T1000 (cell line): ENCODE data around the gene AAK1.
"Not testable (repeated sequence)": the region's sequence is repeated elsewhere in the genome, so short reads cannot be mapped to it uniquely, and the experiment has no call there.

Source experiments
- DNase-seq: peaks from one replicate; lab custom pipeline; 2025; ENCODE audit warnings: mixed read lengths; lab: John Stamatoyannopoulos, UW

AAK1 gene

DNA sequence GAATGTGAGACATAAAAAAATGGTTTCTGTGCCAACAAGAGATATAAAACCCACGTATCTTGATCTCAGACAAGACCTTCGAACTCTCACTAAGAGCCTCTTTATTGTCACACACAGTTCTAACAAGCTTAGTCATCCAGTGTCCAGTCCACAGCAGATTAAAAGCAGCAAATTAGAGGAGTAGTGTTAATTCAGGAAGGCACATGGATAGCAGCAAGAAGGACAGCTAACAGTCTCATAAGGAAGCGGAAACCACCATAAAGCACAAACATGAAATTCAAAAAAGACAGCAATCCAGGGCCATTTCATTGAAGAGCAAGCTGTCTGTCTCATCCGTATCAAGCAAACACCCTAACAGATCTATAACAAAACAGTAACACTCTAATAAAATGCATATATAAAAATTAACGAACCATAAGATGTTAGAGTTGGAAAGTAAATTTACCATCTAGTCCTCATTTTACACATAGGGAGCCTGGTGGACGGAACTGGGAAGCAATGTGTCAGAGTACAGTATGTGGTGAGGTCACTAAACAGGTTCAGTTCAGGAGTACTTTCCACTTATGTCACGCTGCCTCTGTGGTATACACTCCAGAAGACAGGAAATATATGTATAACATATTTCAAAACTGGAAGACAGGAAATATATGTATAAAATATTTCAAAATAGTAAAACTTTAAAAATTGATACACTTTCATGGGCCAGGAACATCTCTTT is 18.3 kb downstream of the AAK1 start:
- no peak for DNase-seq

DNA sequence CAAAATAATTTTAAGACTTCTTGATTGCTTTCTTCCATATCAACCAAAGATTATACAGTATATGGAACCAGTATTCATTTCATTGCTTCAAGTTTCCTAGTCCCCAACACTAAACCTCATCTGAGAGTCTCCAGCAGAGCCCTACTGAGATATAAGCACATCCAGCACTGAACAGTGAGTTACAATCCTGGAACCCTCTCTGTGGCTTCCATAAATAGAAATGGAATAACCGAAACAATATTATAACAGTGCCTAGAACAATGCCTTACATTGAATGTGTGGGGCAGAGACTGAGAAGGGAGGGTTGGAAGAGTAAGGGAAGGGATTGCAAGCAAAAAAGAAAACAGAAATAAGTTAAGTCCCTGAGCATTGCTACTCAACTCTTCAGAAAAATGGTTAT is 18.9 kb downstream of the AAK1 start:
- DNase-seq, result no peak

DNA sequence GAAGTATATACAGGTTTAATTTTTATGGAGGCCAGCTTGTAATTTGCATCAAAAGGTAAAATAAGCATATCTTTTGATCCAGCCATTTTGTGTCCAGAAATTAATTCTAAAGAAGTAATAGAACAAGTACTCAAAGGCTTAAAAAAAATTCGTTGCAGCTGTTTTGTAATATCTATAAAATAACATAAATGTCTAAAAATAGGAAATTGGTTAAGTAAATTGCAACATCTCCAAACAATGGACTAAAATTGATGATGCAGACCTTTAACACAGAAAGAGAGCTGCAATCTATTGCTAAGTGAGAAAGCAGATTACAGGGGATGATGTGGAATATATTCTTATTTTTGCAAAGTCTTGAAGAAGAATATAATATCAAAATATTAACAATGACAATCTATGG is 19.4 kb downstream of the AAK1 start:
- no peak for DNase-seq

DNA sequence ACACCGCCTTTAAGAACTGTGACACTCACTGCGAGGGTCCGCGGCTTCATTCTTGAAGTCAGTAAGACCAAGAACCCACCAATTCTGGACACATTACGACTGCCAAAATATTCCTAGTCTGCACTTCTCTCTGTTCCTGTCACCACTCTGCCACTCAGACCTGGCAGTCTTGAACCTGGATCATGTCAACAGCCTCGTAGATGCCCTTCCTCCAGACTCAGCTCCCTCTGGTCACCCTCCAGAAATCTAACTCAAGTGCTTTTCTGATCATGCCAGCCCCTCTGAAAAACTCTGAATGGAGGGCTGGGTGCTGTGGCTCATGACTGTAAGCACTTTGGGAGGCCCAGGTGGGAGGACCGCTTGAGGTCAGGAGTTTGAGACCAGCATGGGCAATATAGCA is 20.3 kb downstream of the AAK1 start:
- DNase-seq, result no peak

DNA sequence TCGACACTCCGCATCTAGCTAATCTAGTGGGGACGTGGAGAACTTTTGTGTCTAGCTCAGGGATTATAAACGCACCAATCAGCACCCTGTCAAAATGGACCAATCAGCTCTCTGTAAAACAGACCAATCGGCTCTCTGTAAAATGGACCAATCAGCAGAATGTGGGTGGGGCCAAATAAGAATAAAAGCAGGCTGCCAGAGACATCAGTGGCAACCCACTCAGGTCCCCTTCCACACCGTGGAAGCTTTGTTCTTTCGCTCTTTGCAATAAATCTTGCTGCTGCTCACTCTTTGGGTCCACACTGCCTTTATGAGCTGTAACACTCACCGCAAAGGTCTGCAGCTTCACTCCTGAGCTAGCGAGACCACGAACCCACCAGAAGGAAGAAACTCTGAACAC is 20.7 kb downstream of the AAK1 start:
- not testable (repeated sequence) for DNase-seq

DNA sequence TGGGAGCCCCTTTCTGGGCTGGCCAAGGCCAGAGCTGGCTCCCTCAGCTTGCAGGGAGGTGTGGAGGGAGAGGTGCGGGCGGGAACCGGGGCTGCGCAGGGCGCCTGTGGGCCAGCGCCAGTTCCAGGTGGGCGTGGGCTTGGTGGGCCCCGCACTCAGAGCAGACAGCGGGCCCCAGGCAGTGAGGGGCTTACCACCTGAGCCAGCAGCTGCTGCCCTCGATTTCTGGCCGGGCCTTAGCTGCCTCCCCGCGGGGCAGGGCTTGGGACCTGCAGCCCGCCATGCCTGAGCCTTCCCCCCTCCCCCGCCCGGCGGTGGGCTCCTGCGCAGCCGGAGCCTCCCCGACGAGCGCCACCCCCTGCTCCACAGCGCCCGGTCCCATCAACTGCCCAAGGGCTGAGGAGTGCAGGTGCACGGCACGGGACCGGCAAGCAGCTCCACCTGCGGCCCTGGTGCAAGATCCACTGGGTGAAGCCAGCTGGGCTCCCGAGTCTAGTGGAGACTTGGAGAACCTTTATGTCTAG is 21.5 kb downstream of the AAK1 start:
- not testable (repeated sequence) for DNase-seq

DNA sequence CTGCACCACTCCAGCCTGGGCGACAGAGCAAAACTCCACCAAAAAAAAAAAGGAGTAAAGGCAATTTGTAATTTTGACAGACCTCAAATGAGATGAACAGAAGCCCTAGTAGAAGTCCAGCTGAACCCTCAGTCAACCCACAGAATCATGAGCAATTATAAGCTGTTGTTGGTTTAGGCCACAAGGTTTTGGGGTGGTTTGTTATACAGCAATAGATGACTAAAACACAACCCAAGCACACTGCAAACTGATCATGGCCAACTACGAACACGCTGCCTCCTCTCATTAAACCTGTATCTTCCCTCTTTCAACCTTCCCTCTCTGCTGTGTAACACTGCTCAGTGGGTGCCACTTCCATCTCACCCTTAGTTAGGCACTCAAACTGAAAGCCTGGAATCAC is 22.1 kb downstream of the AAK1 start:
- DNase-seq, result no peak

DNA sequence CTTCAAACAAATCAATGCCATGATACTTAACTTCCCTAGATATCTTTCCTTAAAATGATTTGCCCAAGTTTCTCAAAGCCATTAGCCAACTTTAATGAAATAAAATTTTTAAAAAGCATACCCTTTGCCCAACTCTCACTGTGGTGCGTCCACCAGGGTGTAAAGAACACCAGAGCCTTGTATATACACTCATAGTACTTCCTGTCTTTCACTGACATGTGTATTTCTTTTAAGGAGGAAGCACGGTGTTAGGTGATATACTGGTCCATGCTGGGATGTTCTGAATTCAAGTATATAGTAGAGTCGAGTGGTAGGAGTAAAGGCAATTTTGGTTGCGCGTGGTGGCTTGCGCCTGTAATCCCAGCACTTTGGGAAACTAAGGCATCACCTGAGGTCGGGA is 22.7 kb downstream of the AAK1 start:
- DNase-seq, result no peak

DNA sequence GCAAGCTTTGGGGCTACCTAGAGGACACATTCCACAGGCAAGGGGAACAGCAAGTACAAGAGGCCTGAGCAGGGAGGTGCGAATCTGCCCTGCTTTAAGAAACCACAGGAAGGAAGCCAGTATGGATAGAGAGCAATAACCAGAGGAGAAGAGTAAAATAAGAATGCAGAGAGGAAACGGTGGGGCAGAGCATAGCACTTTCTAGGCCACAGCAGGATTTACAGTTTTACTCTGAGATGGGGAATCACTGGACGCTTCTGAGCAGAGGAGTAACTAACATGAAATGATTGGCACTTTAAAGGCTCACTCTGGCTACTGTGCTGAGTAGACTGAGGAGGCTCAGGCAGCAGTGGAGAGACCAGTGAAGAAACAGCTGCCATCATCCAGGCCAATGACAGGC is 23.8 kb downstream of the AAK1 start:
- no peak for DNase-seq

DNA sequence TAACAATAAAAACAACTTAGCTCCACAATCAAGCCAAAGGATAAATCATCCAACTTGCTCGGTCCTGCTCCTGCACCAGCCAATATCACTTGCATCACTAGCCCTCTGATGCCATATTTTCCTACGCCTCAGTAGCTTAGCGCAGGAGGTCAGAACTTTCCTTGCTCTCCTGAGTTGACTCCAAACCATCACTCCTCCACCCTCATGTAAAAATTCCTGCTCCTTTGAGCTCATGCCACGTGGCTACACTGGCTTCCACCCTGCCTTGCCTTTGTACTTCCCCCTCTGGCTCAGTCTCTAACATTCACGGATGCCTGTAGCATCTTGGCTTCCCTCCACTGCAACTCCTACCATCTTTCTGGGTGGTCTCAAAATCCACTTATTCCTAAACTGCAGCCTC is 25.2 kb downstream of the AAK1 start:
- no peak for DNase-seq

DNA sequence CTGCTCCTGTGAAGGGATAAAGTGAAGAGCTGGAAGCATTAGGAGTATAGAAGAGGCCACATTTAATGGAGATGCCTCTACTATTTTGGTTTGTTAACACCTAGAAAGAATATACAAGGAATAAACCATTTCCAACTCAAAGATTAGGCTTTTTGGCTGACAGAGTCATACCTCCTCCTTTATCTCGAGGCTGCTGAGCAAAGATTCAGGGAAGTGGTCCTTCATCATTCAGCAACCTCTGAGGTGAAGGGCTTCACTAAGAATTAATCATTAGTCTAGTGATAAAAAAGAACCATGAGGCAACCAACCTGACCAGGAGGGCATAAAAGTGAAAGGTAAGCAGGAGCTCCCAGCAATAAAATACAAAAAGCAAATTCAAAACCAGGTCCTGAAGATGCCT is 25.8 kb downstream of the AAK1 start:
- no peak for DNase-seq

DNA sequence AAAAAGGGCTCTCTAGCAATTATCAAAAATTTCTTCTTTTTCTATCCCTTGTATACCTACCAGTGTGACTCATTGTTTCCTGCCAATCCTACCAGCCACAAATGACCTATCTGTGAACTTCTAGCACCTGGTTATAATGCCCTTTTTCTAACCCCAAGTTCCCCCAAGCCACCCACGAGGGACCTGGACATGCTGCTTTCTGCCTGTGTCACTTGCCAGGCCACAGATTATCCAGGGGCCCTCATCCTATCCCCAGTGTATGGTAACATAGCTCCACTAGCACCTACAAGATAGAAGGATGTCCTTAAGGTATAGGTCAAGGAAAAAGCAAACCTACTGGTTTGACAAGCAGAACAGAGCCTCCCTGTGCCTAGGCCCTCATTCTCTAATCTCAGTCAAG is 26.8 kb downstream of the AAK1 start:
- DNase-seq, result no peak

DNA sequence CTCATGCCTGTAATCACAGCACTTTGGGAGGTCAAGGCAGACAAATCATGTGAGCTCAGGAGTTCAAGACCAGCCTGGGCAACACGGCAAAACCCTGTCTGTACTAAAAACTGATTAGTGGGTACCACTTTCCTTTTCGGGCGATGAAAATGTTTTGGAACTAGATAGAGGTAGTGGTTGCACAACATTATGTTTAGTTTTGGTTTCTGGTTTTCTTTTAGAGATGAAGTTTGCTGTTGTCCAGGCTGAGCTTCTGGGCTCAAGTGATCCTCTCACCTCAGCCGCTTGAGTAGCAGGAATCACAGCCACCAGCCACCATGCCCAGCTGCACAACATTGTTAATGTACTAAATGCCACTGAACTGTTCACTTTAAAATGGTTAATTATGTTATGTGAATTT is 27.6 kb downstream of the AAK1 start:
- no peak for DNase-seq

DNA sequence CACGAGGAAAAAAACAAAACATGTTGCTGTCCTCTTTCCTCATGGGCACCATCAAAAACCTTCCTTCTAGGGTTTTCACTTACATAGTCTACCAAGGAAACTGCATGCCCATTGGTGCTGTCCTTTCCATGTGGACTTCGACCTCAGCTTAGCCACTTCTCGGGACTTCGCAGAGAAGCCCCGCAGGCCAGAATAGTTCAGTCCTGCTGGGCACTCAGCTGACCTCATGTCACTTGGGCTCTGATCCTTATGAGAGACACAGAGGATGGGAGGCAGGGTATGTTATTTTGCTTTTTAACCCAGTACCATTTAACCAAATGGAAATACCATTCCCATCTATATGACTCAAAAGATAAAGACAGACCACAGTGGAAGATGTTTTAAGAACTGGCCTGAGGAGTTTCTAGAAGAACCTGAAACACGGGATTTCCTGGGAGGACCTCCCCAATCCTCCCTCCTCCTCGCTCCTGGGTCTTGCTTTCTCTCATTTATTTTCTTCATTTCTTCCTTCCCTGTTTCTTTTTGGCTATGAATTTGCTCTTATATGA is 28.4 kb downstream of the AAK1 start:
- no peak for DNase-seq

DNA sequence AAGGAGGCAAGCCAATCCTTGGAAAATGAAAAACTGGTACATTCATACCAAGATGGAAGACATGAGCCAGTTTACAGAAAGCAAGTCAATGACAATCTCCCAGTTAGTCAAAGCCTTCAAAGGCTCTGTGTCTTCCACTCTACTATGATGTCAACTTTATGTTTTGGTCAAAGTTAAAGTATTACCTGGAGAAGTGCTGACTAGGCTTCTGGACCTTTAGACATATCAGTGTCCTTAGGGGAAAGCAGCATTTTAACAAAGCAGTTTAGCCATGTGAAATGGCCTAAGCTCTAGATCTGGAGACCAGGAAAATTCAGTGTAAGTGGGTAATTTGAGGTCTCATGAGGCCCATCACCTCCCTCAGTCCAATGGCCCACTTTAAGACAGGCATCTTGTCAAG is 30.8 kb downstream of the AAK1 start:
- DNase-seq, result no peak

DNA sequence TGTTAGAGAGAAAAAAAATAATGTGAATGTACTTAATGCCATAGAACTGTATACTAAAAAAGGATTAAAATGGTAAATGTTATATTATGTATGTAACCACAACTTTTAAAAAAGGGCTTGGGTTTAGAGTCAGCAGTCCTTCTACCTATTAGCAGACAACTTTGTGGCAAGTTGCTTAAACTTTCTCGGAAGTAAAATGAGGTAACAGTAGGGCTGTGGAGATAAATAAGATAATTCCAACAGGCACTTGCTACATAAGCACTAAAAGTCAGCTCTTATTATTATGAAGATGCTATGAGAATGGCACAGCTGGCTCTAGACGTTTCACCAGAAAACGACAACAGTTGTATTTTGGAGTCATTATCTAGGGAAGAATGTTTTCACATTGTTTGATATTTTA is 31.3 kb downstream of the AAK1 start:
- no peak for DNase-seq

DNA sequence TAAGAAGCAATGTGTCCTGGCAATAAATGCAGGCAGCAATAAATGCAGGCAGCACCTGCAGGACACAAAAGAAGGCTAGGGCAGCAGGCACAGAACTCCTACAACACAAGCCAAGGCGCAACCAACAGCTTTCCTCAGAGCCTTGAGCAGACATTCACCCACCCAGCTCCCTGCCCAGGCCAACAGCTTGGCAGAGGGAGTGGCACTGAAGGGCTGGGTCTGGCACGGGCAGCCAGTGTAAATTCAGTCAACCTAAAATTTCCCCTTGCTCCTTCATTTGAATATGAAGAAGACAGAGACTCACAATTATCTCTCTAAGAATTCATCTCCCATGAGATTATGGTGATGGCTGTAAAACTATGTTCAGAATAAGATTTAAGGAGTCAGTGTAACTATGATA is 35.4 kb downstream of the AAK1 start:
- no peak for DNase-seq

DNA sequence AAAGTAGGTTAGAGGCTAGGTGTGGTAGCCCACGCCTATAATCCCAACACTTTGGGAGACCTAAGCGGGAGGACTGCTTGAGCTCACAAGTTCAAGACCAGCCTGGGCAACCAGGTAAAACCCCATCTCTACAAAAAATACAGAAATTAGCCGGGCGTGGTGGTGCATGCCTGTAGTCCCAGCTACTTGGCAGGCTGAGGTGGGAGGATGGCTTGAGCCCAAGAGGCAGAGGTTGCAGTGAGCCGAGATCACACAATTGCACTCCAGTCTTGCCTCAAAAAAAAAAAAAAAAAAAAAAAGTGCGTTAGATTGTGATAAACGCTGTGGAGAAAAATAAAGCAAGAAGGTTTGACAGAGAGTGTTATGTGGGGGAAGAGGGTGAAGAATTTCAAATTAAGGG is 36.8 kb downstream of the AAK1 start:
- not testable (repeated sequence) for DNase-seq

DNA sequence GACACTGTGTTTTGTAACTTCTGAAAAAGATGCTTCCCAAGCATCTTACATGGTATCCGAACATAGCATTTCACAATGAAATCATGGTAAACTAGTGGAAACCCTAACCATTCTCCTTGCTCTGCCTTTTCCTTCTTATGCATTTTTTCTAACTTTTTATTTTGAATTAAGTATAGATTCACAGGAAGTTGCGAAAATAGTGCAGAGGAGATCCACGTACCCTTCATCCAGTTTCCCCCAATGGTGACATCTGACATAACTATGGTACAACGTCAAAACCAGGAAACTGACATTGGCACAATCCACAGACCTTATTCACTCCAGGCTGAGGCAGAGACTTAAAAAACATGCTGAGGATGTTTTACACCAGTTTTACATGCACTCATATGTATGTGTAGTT is 38.3 kb downstream of the AAK1 start:
- no peak for DNase-seq

DNA sequence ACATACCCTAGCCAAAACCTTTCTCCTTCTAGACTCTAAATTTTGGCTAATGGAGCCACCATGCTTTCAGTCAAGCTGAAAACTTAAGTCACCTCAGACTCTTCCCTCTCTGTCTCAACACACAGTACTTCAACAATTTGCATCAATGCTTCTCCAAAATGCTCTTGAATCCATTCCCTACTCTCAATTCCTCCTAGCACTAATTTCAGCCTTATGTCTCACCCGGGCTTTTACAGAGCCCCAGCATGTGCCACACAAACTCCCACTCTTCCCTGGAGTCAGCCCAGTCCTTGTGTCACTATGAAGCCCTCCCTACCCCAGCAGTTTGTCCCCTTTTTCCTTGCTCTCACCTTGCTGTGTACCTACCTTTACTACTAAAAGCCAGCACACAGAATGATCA is 38.7 kb downstream of the AAK1 start:
- DNase-seq, result no peak

DNA sequence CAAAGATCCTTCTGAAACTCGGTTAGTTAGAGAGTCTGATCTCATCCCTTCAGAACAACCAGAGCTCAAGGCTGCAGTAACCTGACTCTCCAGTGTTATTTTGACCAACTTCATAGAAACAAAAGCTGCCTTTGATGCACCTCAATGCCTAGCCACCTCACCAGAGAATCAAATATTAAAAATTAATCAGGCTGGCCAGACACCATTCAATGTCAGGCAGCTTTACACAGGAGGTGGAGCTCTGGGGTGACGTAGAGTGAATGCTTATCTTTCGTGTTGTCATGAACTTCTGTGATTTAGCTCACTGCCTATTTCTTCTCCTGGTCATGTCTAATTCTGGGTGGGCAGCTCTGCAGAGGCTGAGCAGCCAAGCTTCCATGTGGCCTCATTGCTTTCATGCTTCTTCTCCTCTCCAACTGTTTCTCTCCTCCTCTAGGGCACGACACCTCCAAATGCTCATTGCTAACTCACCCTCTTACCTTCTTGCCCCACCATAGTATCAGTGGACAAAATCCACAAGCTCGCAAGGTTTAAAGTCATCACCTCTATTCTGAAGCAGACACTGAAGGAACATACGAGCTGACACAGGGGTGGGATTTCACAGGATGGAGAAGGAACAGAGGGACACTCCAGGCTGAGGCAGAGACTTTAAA is 39.4 kb downstream of the AAK1 start:
- no peak for DNase-seq

DNA sequence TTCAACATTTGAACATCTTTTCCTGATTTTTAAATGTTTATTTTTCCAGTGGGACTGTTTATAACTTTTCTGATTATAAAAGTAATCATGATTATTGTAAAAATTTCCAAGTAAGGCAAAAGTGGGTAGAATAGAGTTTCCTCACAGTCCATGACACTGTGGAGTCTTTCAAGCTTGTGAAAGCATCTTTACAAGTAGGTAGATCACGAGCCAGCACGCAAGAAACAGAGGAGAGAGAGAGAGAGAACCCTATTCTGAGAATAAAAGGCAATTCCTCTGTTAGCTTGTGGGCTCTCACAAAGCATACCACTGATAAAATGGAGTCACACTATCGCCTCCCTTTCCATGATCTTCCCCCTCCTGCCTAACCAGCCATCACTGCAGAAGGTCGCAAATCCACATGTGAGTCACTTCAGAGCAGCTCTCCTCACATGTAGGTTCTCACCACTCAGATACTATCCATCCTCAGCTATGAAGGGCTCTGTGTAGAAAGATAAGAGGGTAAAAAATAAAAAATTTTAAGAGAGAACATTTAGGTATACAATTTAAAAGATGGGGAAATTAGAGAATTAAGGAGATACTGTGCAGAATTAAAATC is 40.3 kb downstream of the AAK1 start:
- DNase-seq, result no peak

DNA sequence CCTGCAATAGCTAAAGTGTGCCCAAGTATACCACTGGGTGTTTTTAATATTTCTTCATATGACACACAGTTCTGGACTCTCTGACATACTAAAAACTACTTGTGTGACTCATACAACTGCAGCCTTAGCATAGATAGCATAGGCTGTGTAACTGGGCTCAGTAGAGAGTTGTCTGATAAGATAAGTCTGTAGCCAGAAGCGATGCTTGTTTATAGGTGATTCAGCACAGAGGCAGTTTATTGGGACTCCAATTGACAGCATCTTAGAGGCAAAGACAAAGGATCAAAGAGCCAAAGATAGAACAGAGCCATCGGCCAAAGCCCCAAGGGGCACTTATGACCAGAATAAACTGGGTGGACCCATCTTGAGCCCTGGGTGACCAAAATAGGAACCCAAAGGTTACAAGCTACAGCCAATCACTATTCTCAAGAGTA is 42.3 kb downstream of the AAK1 start:
- peak; percentile 45 for DNase-seq
